Upper lobe of left lung (tissue), 4 donors: ENCODE data around the gene TMEM218.

Source experiments
- EP300 ChIP-seq, 4 donors: sonication (generic); formaldehyde crosslinking; IDR thresholded peaks; one replicate each; pipeline ENCODE4 v1.5.1; 2017; ENCODE audit warnings: antibody characterized with exemption in 4 of 4, control low read depth in 2 of 4
- POLR2A ChIP-seq, 4 donors: fragments of 450-650 bp; IDR thresholded peaks; one replicate each; pipeline ENCODE4 v1.5.1; 2016 to 2017; ENCODE audit warnings: antibody characterized with exemption in 4 of 4, mild to moderate bottlenecking in 2 of 4
- POLR2AphosphoS5 ChIP-seq, 2 donors: sonication (generic); formaldehyde crosslinking; IDR thresholded peaks; one replicate each; pipeline ENCODE4 v1.5.1; 2017; ENCODE audit warnings: antibody characterized with exemption in 2 of 2
- TF ChIP-seq, protein P1 (sequence below), 6 experiments: fragments of 450-650 bp in 4 of 6; fragments of 200-600 bp in 2 of 6; sonication (generic) in 2 of 6; IDR thresholded peaks; one replicate each; pipeline ENCODE4 v1.5.1; 2016 to 2019; ENCODE audit warnings: antibody characterized with exemption in 6 of 6

DNA sequence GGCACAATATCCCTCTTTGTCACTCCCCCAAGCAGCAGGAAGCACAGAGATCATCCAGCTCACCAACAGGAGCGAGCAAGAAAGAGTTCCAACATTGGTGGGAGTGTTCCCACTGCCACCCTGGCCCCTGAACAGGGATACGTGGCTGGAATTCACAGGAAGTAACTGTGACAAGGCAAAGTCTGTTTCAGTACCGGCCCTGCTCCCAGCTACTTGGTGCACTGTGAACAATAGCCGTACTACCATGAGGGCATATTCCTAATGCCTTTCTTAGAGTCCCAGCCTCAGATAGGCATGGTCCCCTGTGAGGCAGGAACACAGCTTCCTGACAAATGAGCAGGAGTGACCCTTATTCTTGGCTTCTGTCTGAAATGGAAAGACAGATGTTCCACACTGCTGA lies 50.1 kb downstream of the TMEM218 start:
- no peak for TF ChIP-seq POLR2A (IDR thresholded peaks at IDR 0.05)
- TF ChIP-seq, protein P1, sequence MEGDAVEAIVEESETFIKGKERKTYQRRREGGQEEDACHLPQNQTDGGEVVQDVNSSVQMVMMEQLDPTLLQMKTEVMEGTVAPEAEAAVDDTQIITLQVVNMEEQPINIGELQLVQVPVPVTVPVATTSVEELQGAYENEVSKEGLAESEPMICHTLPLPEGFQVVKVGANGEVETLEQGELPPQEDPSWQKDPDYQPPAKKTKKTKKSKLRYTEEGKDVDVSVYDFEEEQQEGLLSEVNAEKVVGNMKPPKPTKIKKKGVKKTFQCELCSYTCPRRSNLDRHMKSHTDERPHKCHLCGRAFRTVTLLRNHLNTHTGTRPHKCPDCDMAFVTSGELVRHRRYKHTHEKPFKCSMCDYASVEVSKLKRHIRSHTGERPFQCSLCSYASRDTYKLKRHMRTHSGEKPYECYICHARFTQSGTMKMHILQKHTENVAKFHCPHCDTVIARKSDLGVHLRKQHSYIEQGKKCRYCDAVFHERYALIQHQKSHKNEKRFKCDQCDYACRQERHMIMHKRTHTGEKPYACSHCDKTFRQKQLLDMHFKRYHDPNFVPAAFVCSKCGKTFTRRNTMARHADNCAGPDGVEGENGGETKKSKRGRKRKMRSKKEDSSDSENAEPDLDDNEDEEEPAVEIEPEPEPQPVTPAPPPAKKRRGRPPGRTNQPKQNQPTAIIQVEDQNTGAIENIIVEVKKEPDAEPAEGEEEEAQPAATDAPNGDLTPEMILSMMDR (IDR thresholded peaks at IDR 0.05): no peak
- TF ChIP-seq EP300 (IDR thresholded peaks at IDR 0.05): no peak
- TF ChIP-seq POLR2AphosphoS5 (IDR thresholded peaks at IDR 0.05): no peak
